T-helper 9 cell (primary cell): ENCODE measurements around the gene TDO2.

Experiments
- DNase-seq: peaks from one replicate; pipeline ENCODE4 v3.0.0-alpha.2; 2020

TDO2 gene

GRCh38 chr4:155954939-155955338 lies 51.4 kb downstream of the TDO2 start:
- no peak for DNase-seq

GRCh38 chr4:155956461-155956860 lies 53.0 kb downstream of the TDO2 start:
- DNase-seq: no peak

- DNase-seq: no peak
Observed at GRCh38 chr4:155959417-155959816, 55.9 kb downstream of the TDO2 start.

- no peak for DNase-seq
Observed at GRCh38 chr4:155960522-155960921, 57.0 kb downstream of the TDO2 start.

GRCh38 chr4:155961575-155961974 lies 58.1 kb downstream of the TDO2 start:
- DNase-seq: no peak

GRCh38 chr4:155962767-155963166 lies 59.3 kb downstream of the TDO2 start:
- DNase-seq: no peak

- no peak for DNase-seq
Observed at GRCh38 chr4:155964016-155964891, 60.8 kb downstream of the TDO2 start.

GRCh38 chr4:155966171-155966570 lies 62.7 kb downstream of the TDO2 start:
- no peak for DNase-seq

GRCh38 chr4:155966731-155967395 lies 63.4 kb downstream of the TDO2 start:
- DNase-seq: no peak
